ENCODE results near the gene SLC16A12.

SLC16A12 gene

DNA sequence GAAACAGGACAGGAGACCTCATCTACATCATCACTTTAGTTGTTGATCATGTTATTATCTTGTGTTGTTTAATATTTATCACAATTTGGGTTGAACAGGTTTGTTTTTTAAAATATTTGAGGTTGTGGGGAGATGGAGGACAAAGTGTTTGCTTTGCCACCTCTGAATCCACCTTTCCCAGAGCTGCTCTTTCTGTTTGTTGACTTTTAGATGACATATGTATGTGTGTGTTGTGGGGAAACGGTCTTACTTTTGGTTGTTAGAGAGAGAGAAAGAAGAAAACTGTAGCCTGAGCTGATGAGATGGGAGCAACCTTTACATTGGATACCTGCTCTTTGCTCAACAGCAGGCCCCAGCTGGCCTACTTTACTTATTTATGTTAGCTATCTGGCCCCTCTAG is 19.0 kb upstream of the SLC16A12 start:
- Histone ChIP-seq H3K27me3 (no peaks in the 10 kb centered on the region), H3K4me3 (ENCODE audit: low read depth in 1 of 2, low read length in 1 of 2) (no peak overlapping the region), H3K27ac (no peak overlapping the region), H3K36me3 (no peaks in the 10 kb centered on the region), H3K9me3 (no peaks in the 10 kb centered on the region), H3K4me1 (ENCODE audit: control insufficient read depth in 1 of 2, insufficient read depth in 1 of 2, low read depth in 1 of 2, low read length in 1 of 2) (peaks cover 0 to under 1% of the 10 kb centered on the region in 2 experiments)
- TF ChIP-seq, protein P1, sequence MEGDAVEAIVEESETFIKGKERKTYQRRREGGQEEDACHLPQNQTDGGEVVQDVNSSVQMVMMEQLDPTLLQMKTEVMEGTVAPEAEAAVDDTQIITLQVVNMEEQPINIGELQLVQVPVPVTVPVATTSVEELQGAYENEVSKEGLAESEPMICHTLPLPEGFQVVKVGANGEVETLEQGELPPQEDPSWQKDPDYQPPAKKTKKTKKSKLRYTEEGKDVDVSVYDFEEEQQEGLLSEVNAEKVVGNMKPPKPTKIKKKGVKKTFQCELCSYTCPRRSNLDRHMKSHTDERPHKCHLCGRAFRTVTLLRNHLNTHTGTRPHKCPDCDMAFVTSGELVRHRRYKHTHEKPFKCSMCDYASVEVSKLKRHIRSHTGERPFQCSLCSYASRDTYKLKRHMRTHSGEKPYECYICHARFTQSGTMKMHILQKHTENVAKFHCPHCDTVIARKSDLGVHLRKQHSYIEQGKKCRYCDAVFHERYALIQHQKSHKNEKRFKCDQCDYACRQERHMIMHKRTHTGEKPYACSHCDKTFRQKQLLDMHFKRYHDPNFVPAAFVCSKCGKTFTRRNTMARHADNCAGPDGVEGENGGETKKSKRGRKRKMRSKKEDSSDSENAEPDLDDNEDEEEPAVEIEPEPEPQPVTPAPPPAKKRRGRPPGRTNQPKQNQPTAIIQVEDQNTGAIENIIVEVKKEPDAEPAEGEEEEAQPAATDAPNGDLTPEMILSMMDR (IDR thresholded peaks at IDR 0.05), result no peak

- Histone ChIP-seq H3K4me1 (ENCODE audit: control insufficient read depth in 1 of 2, insufficient read depth in 1 of 2, low read depth in 1 of 2, low read length in 1 of 2) (peaks cover 8 to 13% of the 10 kb centered on the region in 2 experiments), H3K27ac (no peak overlapping the region), H3K27me3 (no peaks in the 10 kb centered on the region), H3K36me3 (no peaks in the 10 kb centered on the region), H3K9me3 (no peaks in the 10 kb centered on the region), H3K4me3 (ENCODE audit: low read depth in 1 of 2, low read length in 1 of 2) (no peak overlapping the region)
- TF ChIP-seq, protein P1 (IDR thresholded peaks at IDR 0.05), result no peak
Measured at GRCh38 chr10:89553064-89553734, 17.8 kb upstream of the SLC16A12 start.

- Histone ChIP-seq H3K4me3 (ENCODE audit: low read depth in 1 of 2, low read length in 1 of 2) (no peak overlapping the region), H3K4me1 (ENCODE audit: control insufficient read depth in 1 of 2, insufficient read depth in 1 of 2, low read depth in 1 of 2, low read length in 1 of 2) (peaks cover 8 to 13% of the 10 kb centered on the region in 2 experiments), H3K9me3 (no peaks in the 10 kb centered on the region), H3K36me3 (no peaks in the 10 kb centered on the region), H3K27ac (no peak overlapping the region), H3K27me3 (no peaks in the 10 kb centered on the region)
- TF ChIP-seq, protein P1 (IDR thresholded peaks at IDR 0.05), result no peak
Measured at GRCh38 chr10:89552213-89552612, 16.8 kb upstream of the SLC16A12 start.

DNA sequence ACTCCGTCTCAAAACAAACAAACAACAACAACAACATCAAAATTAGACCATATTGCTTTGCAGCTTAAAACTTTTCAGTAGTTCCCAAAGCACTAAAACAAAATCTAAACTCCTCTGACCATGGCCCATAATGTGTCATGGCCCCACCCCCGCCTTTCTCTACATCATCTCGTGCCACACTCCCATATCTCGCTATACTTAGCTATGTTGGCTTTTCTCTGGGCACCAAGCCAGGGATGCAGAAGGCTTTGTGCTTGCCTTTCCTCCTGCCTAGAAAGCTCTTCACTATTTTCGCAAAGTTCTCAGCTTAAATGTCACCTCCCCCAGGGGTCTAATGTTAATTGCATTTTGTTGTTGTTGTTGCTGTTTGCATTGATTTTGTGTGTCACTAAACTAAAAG is 15.1 kb upstream of the SLC16A12 start:
- TF ChIP-seq, protein P1 (IDR thresholded peaks at IDR 0.05), result no peak
- no peaks in the 10 kb centered on the region for H3K9me3 ChIP-seq
- no peak overlapping the region for H3K27ac ChIP-seq

DNA sequence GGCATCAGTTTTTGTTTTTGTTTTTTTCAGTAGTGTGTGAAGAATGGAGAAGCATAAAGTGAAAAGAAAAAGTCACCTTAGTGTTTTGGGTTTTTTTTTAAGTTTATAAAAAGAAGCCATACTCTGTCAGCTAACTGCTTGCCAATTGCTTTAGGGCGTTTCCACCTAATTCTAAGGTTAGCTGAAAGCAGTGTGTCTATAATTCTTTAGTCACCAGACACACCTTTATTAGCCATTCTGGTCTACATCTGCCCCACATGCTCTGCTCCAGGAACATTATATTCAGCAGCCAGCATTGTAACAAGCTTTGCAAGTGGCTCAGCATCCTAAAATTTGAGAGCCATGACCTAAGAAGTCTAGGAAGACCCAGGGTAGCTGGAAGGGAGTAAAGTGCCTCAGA is 14.1 kb upstream of the SLC16A12 start:
- Histone ChIP-seq H3K27me3 (no peaks in the 10 kb centered on the region), H3K36me3 (no peaks in the 10 kb centered on the region), H3K4me3 (ENCODE audit: low read depth in 1 of 2, low read length in 1 of 2) (no peak overlapping the region), H3K27ac (no peak overlapping the region), H3K4me1 (ENCODE audit: control insufficient read depth in 1 of 2, insufficient read depth in 1 of 2, low read depth in 1 of 2, low read length in 1 of 2) (peaks cover 8 to 13% of the 10 kb centered on the region in 2 experiments), H3K9me3 (no peaks in the 10 kb centered on the region)
- TF ChIP-seq, protein P1 (IDR thresholded peaks at IDR 0.05), result no peak

More for the DNA sequence above, 15.1 kb upstream of the SLC16A12 start:
- Histone ChIP-seq H3K4me1 (ENCODE audit: control insufficient read depth in 1 of 2, insufficient read depth in 1 of 2, low read depth in 1 of 2, low read length in 1 of 2) (peaks cover 8 to 13% of the 10 kb centered on the region in 2 experiments), H3K36me3 (no peaks in the 10 kb centered on the region), H3K27me3 (no peaks in the 10 kb centered on the region), H3K4me3 (ENCODE audit: low read depth in 1 of 2, low read length in 1 of 2) (no peak overlapping the region)
